Head of caudate nucleus (tissue), 42 donors: ENCODE measurements around the gene PPP5C.
A peak's percentile ranks its signal among the peaks of the same experiment; 100 is the strongest.

Experiments used
- DNase-seq, 42 donors: peaks; one replicate each; pipeline versions ENCODE4 v3.0.0 to v3.0.0-alpha.2; 2020 to 2021; ENCODE audit warnings: mixed read lengths in 7 of 42
- intact Hi-C: fragments of 100-400 bp; cut with DNase I; formaldehyde crosslinking; loops from one replicate; pipeline ENCODE4 v1.15.0; 2022

Gene PPP5C

GRCh38 chr19:46326608-46327007 lies 20.3 kb upstream of the PPP5C start:
- intact Hi-C loops, result no loop called here
- no peak for DNase-seq

GRCh38 chr19:46328079-46328478 lies 18.8 kb upstream of the PPP5C start:
- DNase-seq, result no peak
- intact Hi-C loops, result no loop called here

GRCh38 chr19:46330319-46330918 lies 16.5 kb upstream of the PPP5C start:
- intact Hi-C loops, result no loop called here

GRCh38 chr19:46337487-46337886 lies 9.4 kb upstream of the PPP5C start:
- DNase-seq, result no peak
- intact Hi-C loops, result no loop called here

More at GRCh38 chr19:46330319-46330918, 16.5 kb upstream of the PPP5C start:
- DNase-seq, result no peak

GRCh38 chr19:46339446-46339845 lies 7.4 kb upstream of the PPP5C start:
- intact Hi-C loops, result no loop called here
- DNase-seq, result no peak

GRCh38 chr19:46340051-46340659 lies 6.7 kb upstream of the PPP5C start:
- intact Hi-C loops, result no loop called here
- no peak for DNase-seq

GRCh38 chr19:46341937-46342336 lies 5.0 kb upstream of the PPP5C start:
- DNase-seq, result no peak
- intact Hi-C loops, result no loop called here

GRCh38 chr19:46344363-46344762 lies 2.5 kb upstream of the PPP5C start:
- no peak for DNase-seq

GRCh38 chr19:46345157-46345556 lies 1.7 kb upstream of the PPP5C start:
- intact Hi-C loops, result loop anchor here (5.0 kb wide), 1 partner anchor 48 kb away; the partner anchor contains the start of gene HIF3A

More at GRCh38 chr19:46344363-46344762, 2.5 kb upstream of the PPP5C start:
- intact Hi-C loops, result no loop called here

GRCh38 chr19:46347572-46347883 lies 641 bp downstream of the PPP5C start:
- intact Hi-C loops, result loop anchor here (5.0 kb wide), 1 partner anchor 50 kb away; the partner anchor contains the start of gene HIF3A
- no peak for DNase-seq

More at GRCh38 chr19:46345157-46345556, 1.7 kb upstream of the PPP5C start:
- no peak for DNase-seq

GRCh38 chr19:46347985-46348384 lies 1.1 kb downstream of the PPP5C start:
- intact Hi-C loops, result loop anchor here (5.0 kb wide), 1 partner anchor 51 kb away; the partner anchor contains the start of gene HIF3A
- DNase-seq, result no peak

GRCh38 chr19:46349311-46349993 lies 2.6 kb downstream of the PPP5C start:
- intact Hi-C loops, result loop anchor here (5.0 kb wide), 1 partner anchor 52 kb away; the partner anchor contains the start of gene HIF3A
- no peak for DNase-seq

- intact Hi-C loops, result no loop called here
- peak in 3 of 42 donors; percentile 2 to 32 (median 7) for DNase-seq
Observed at GRCh38 chr19:46350029-46350757, 3.3 kb downstream of the PPP5C start.

GRCh38 chr19:46350758-46351159 lies 3.9 kb downstream of the PPP5C start:
- intact Hi-C loops, result no loop called here
- DNase-seq, result peak in 2 of 42 donors; percentile 20 to 33

- DNase-seq, result peak in 2 of 42 donors; percentile 4 to 12
- intact Hi-C loops, result no loop called here
Observed at GRCh38 chr19:46351241-46352041, 4.6 kb downstream of the PPP5C start.

- intact Hi-C loops, result no loop called here
- DNase-seq, result no peak
Observed at GRCh38 chr19:46353730-46354528, 7.0 kb downstream of the PPP5C start.

- DNase-seq, result peak in 3 of 42 donors; percentile 1 to 9 (median 6)
- intact Hi-C loops, result no loop called here
Observed at GRCh38 chr19:46355234-46356148, 8.6 kb downstream of the PPP5C start.
